COLO829 (cell line): ENCODE measurements around the gene SYT9.

Source experiments
- DNase-seq: peaks from one replicate; pipeline ENCODE4 v3.0.0; 2012; ENCODE audit warnings: low spot score

Gene SYT9

GRCh38 chr11:7251836-7252682, at the start of gene SYT9:
Gene SYT9 (plus strand): TSS chr11:7251904. CDS start chr11:7252187, 283 bp downstream.
- DNase-seq: no peak

GRCh38 chr11:7202412-7202811, 49.3 kb upstream of the SYT9 start:
- no peak for DNase-seq

DNA sequence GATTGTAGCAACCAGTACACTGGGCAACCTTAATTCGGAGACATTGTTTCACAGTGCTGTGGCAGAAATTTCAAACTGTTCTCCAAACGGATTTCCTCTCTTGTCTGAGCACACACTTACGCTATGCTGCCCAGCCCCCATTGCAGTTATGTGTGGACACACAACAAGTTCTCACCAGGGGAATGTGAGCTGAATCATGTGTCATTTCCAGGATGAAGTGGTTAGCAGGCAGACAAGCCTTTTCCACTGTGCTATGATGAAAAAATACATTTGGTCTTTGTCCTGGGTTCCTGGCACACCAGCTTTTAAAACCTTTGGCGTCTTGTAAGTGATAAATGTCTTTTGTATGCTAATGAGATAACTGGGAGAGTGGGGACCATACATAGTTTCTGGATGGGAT, 46.9 kb upstream of the SYT9 start:
- no peak for DNase-seq

GRCh38 chr11:7208391-7208790, 43.3 kb upstream of the SYT9 start:
- DNase-seq: no peak

DNA sequence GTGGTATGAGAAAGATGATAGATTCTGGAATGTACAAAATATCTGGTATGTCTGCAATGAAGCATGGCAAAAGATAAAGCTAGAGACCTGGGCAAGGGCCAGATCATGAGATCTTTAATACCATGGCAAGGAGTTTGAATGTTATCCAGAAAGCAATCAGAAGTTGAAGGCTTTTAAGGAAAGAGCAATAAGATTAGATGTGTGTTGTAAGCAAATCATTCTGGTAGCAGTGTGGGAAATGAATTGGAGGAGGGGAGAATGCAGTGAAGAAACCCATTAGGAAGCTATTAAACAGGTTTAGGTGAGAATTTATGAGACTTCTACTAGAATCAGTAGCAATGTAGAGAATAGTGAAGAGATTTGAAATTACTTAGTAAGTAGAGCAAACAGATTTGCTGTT, 32.2 kb upstream of the SYT9 start:
- no peak for DNase-seq

GRCh38 chr11:7220636-7221035, 31.1 kb upstream of the SYT9 start:
- no peak for DNase-seq

DNA sequence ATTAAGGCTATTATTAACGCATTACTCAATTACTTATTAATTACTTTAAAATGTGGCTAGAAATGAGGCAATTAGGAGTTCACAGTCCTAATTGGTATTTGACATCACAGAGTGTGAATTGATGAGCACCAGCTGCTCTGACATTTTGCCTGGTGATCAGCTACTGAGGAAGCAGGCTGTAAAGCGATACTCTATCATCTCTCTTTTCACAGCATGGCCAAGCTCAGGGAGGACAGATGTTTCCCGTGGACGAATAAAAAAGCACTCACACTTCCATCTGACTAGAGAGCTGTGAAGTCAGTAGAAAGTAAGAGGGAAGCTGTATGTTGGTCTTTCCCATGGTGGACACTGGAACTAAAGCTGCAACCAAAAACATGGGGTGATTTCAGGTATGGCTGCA, 29.1 kb upstream of the SYT9 start:
- no peak for DNase-seq

DNA sequence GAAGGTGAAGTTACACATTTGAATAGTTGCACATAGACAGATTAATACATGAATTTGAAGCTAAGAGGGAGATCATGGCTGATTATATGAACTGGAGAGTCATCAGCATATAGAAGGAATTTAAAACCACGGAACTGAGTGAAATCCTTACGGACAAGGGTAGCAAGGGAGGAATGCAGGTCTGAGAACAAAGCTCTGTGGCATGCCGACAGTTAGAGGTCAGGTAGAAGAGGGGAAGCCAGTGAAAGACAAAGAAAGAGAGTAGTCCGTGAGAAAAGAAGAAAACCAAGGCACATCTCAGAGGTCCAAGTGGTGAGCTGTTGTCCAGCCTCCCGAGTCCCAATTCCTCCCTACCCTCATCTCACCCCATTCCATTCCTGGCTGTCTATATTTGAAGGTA, 11.8 kb upstream of the SYT9 start:
- no peak for DNase-seq

DNA sequence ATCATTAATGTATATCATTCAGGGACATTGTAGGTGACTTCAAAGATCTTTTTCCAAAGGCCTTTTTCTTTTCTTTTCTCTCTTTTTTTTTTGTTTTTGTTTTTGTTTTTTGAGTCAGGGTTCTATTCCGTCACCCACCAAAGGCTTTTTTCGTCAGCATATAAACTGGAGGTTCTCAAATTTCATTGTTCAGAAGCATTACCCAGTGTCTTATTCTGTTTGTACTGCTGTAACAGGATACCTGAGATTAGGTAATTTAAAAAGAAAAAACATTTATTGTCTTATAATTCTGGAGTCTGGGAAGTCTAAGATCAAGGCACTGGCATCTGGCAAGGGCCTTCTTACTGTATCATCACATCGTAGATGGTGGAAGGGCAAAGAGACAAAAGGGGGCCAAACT, 6.4 kb upstream of the SYT9 start:
- DNase-seq: no peak

DNA sequence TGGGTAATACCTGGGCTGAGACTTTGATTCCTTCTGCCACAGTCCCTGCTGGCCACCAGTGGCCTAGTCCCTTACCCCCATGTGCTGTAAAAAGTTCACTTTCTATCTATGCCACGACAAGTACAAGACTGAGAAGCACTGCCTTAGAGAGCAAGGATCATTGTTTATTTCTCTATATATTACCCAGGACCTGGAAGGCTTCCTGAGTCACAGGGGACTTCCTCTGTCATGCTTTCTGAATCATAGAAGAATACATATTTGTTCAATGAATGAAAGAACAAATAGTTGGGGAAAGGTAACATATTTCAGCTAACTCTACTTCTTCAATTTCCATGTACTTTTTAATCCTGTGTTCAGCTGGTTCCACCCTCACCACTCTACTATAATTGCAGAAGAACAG, 5.5 kb upstream of the SYT9 start:
- DNase-seq: no peak

- no peak for DNase-seq
Observed at GRCh38 chr11:7250166-7250565, 1.5 kb upstream of the SYT9 start.

DNA sequence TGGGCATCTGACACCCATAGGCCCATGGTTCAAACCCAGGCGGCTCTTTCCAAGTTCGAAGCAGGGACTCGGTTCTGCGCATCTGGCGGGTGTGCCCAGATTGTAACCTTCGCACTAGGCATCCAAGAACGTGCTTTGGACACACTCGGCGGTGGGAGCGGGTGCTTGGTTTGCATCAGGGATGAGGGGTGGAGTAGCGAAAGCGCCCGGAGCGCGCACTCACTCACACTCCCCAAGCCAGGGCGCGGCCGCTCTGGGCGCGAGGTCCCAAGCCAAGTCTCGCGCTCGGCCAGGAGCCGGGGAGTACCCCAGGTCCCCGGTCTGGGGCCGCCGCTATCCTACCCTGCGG, 243 bp upstream of the SYT9 start:
- no peak for DNase-seq

DNA sequence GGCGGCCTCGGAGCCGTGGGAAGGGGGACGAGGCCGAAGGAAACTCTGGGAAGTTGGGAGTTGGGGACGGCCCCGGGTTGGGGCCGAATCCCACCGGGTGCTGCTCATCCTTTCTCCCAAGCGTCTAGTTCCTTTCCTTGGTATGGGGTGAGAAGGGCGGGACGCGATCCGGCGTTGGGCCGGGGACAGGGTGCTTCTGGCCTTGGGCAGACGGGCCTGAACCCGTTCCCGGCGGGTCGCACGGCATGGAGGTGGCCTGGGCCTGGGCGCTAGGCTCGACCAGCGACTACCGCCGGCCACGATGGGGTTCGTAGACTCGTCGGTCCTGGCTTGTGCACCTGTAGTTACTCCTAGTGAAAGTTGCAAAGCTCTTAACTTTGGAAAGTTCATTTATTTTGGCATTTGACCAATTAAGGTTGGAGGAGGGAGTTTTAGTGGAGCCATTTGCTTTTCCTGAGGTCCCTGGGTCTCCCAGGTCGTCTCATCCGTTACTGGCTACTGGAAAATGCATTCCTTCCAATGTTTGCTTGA, 1.0 kb downstream of the SYT9 start:
- DNase-seq: no peak

DNA sequence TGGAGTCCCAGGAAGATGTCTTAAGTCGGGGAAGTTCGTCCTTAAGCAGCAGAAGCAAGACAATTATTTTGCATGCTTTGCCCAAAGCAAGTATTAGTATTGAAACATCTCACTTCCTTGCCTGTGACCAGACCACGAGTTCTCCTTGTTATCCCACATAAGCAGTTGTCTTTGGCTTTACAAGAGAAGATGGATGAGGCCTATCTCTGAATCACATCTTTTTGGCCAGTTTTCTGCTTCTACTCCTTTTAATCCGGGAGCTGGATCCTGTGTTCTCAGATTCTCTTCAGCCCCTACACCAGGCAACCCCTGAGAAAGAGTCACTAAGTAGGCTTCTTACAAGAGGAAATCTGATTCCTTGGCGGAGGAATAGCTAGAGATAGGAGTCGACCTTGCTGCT, 2.1 kb downstream of the SYT9 start:
- DNase-seq: no peak

DNA sequence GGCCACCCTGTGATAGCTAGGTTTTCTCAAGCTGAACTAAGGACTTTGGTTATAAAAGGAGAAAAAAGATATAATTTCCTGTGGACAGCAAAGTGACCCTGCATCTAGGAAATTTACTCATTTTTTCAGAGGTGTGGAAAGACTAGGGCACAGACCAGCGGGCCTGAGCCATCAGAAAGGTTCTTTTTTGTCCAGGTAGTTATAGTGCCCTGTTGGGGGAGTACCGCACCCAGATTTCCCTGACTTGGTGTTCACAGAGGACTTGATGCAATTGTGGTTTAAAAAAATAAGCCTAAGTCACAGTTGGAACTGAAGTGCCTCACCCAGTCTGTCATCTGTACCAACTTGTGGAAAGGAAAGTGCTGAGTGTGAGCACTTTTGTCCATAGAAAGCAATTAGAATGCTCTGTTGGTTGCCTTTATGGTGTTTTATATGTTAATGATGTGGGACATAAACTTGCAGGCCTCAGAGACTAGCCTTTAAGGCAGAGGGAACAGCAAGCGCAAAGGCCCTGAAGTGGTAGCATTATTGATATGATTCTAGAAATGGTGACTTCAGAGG, 3.1 kb downstream of the SYT9 start:
- DNase-seq: no peak

- no peak for DNase-seq
Observed at GRCh38 chr11:7256943-7257342, 5.2 kb downstream of the SYT9 start.

- no peak for DNase-seq
Observed at GRCh38 chr11:7257724-7258123, 6.0 kb downstream of the SYT9 start.

DNA sequence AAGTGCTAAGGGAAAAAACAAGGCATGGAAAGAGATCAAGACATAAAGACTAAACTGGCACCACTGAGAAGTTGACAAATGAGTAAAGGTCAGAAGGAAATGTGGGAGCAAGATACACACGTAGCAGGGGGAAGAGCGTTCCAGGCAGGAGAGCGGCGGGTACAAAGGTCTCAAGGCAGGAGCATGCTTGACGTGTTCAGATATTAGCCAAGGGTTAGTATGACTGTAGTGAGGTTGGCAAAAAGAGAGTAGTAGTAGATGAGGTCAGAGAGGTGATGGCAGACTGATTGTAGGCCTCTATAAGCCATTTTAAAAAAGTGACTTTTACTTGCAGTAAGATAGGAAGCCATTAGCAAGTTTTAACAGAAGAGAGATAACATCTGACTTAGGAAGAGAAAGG, 9.9 kb downstream of the SYT9 start:
- DNase-seq: no peak

- no peak for DNase-seq
Observed at GRCh38 chr11:7262672-7263071, 11.0 kb downstream of the SYT9 start.

- DNase-seq: no peak
Observed at GRCh38 chr11:7263842-7264241, 12.1 kb downstream of the SYT9 start.

DNA sequence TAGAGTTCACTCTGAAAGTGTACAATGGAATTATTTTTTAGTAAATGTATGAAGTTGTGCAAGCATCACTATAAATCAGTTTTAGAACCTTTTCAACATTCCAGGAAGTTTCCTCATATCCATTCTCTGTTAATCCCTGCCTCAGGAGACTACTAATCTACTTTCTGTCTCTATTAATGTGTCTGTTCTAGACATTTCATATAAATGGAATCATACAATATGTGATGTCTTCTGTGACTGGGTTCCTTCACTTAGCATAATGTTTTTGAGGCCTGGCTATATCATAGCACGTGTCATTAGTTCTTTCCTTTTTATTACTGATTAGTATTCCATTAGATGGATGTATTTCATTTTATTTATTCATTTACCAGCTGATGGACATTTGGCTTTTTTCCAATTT, 17.1 kb downstream of the SYT9 start:
- no peak for DNase-seq

GRCh38 chr11:7270233-7270865, 18.6 kb downstream of the SYT9 start:
- DNase-seq: no peak

GRCh38 chr11:7272373-7272772, 20.7 kb downstream of the SYT9 start:
- DNase-seq: no peak
